IMR-90 (cell line): ENCODE data around the gene RFX2. TPM values are rescaled to one million over a fixed set of nuclear protein-coding genes. Genes with fewer than 3 reads are reported as not detected.
A peak's percentile ranks its signal among the peaks of the same experiment; 100 is the strongest.

ENCODE experiments used
- ATAC-seq: fragments of 200-7000 bp; cut with Tn5 transposase; 2 replicates; pipeline ENCODE4 v1.9.1; 2020; ENCODE audit warnings: low read depth, mild to moderate bottlenecking, moderate library complexity
- BruUV-seq: library from RNA; stranded (reverse); fragments of 400-500 nt; replicated peaks from 2 replicates; lab custom pipeline; 2021; lab: Mats Ljungman, UMichigan
- CTCF ChIA-PET: fragments of 300-600 bp; formaldehyde crosslinking; extraction: SDS; loops from one replicate; lab custom pipeline; 2021; ENCODE audit warnings: antibody characterized with exemption; lab: Yijun Ruan, JAX
- POLR2A ChIA-PET: fragments of 300-600 bp; sonication (Branson Sonifier 250); formaldehyde crosslinking; loops from one replicate; lab custom pipeline; 2022; ENCODE audit warnings: antibody characterized with exemption; ENCODE audit not compliant: unreplicated experiment; lab: Charles Lee
- DNase-seq: peaks from one replicate; pipeline ENCODE4 v3.0.0; 2013
- H2AFZ ChIP-seq: replicated peaks from 2 replicates; pipeline ENCODE3; 2013; ENCODE audit warnings: low read length, mild to moderate bottlenecking; ENCODE audit not compliant: poor library complexity
- H2AK5ac ChIP-seq: 2 replicates; pipeline ENCODE4 v1.6.1; 2013; ENCODE audit warnings: low read depth, low read length, inconsistent platforms
- H2AK9ac ChIP-seq: replicated peaks from 2 replicates; pipeline ENCODE3; 2013; ENCODE audit warnings: mild to moderate bottlenecking, low read depth, low read length, moderate library complexity; ENCODE audit not compliant: poor library complexity
- H2BK120ac ChIP-seq: 2 replicates; pipeline ENCODE4 v1.6.1; 2013; ENCODE audit warnings: low read depth, low read length, inconsistent platforms
- H2BK15ac ChIP-seq: 3 replicates; pipeline ENCODE4 v1.6.1; 2013; ENCODE audit warnings: low read depth, low read length, inconsistent platforms
- H2BK20ac ChIP-seq: 2 replicates; pipeline ENCODE4 v1.6.1; 2013; ENCODE audit warnings: low read depth, mild to moderate bottlenecking, inconsistent platforms, low read length, moderate library complexity
- H2BK5ac ChIP-seq: 2 replicates; pipeline ENCODE4 v1.6.1; 2013; ENCODE audit warnings: mild to moderate bottlenecking, low read depth, low read length, inconsistent platforms; ENCODE audit not compliant: poor library complexity, severe bottlenecking
- H3K14ac ChIP-seq: replicated peaks from 2 replicates; pipeline ENCODE4 v1.6.1; 2013; ENCODE audit warnings: low read depth, low read length, inconsistent platforms
- H3K18ac ChIP-seq: 2 replicates; pipeline ENCODE4 v1.6.1; 2013; ENCODE audit warnings: low read depth, low read length, control low read depth
- H3K23ac ChIP-seq: 2 replicates; pipeline ENCODE4 v1.6.1; 2013; ENCODE audit warnings: low read depth, low read length, inconsistent platforms
- H3K27ac ChIP-seq: 2 replicates; pipeline ENCODE4 v1.5.1; 2013; ENCODE audit warnings: mild to moderate bottlenecking, control low read depth, low read length; ENCODE audit not compliant: insufficient read depth
- H3K27me3 ChIP-seq: 2 replicates; pipeline ENCODE4 v1.6.1; 2013; ENCODE audit warnings: low read length; ENCODE audit not compliant: control insufficient read depth, insufficient read depth
- H3K36me3 ChIP-seq: 2 replicates; pipeline ENCODE4 v1.6.1; 2013; ENCODE audit warnings: low read length, mixed read lengths; ENCODE audit not compliant: control insufficient read depth, insufficient read depth
- H3K4ac ChIP-seq: 2 replicates; pipeline ENCODE4 v1.6.1; 2013; ENCODE audit warnings: low read depth, low read length, inconsistent platforms
- H3K4me1 ChIP-seq: 2 replicates; pipeline ENCODE4 v1.6.1; 2013; ENCODE audit warnings: low read length, mixed read lengths; ENCODE audit not compliant: control insufficient read depth, insufficient read depth
- H3K4me2 ChIP-seq: 2 replicates; pipeline ENCODE4 v1.6.1; 2013; ENCODE audit warnings: low read depth, mild to moderate bottlenecking, control low read depth, low read length, moderate library complexity
- H3K4me3 ChIP-seq: 2 replicates; pipeline ENCODE4 v1.5.1; 2013; ENCODE audit warnings: low read depth, mild to moderate bottlenecking, control low read depth, low read length, moderate library complexity; ENCODE audit not compliant: insufficient read depth
- H3K56ac ChIP-seq: 2 replicates; pipeline ENCODE4 v1.6.1; 2013; ENCODE audit warnings: low read length, inconsistent platforms; ENCODE audit not compliant: insufficient read depth; ENCODE audit errors: extremely low read depth
- H3K79me1 ChIP-seq, 2 experiments: 2 replicates each; pipeline ENCODE4 v1.6.1; 2013; ENCODE audit warnings: low read length in 2 of 2, inconsistent platforms in 1 of 2, low read depth in 1 of 2
- H3K9ac ChIP-seq: 2 replicates; pipeline ENCODE4 v1.6.1; 2013; ENCODE audit warnings: low read depth, low read length, control low read depth
- H3K9me1 ChIP-seq: 2 replicates; pipeline ENCODE4 v1.6.1; 2013; ENCODE audit warnings: low read length, inconsistent platforms; ENCODE audit not compliant: insufficient read depth
- H3K9me3 ChIP-seq: 2 replicates; pipeline ENCODE4 v1.6.1; 2013; ENCODE audit warnings: low read length; ENCODE audit not compliant: control insufficient read depth, insufficient read depth
- H4K20me1 ChIP-seq: 2 replicates; pipeline ENCODE4 v1.6.1; 2013; ENCODE audit warnings: low read length, inconsistent platforms; ENCODE audit not compliant: insufficient read depth
- H4K5ac ChIP-seq: 2 replicates; pipeline ENCODE4 v1.6.1; 2013; ENCODE audit warnings: mild to moderate bottlenecking, low read depth, low read length, control low read depth
- H4K8ac ChIP-seq, 2 experiments: 2 replicates each; pipeline ENCODE4 v1.6.1; 2013; ENCODE audit warnings: low read depth in 2 of 2, low read length in 2 of 2, control low read depth in 1 of 2, inconsistent platforms in 1 of 2
- H4K91ac ChIP-seq: 2 replicates; pipeline ENCODE4 v1.6.1; 2013; ENCODE audit warnings: low read depth, low read length, inconsistent platforms; ENCODE audit not compliant: insufficient read depth
- BHLHE40 ChIP-seq: fragments of 150-350 bp; IDR thresholded peaks from 2 replicates; pipeline ENCODE4 v1.6.1; 2016; ENCODE audit warnings: mild to moderate bottlenecking, low read depth, low read length
- CEBPB ChIP-seq: IDR thresholded peaks from 2 replicates; pipeline ENCODE4 v1.6.1; 2012; ENCODE audit warnings: low read depth, low read length, improper control_type of control experiment
- FOS ChIP-seq: fragments of 150-350 bp; IDR thresholded peaks from 2 replicates; pipeline ENCODE4 v1.6.1; 2016; ENCODE audit warnings: low read depth, low read length
- MAZ ChIP-seq: IDR thresholded peaks from 2 replicates; pipeline ENCODE4 v1.6.1; 2012; ENCODE audit warnings: low read depth, mild to moderate bottlenecking, low read length, improper control_type of control experiment, moderate library complexity, borderline replicate concordance
- MXI1 ChIP-seq: IDR thresholded peaks from 2 replicates; pipeline ENCODE4 v1.6.1; 2012; ENCODE audit warnings: low read depth, mild to moderate bottlenecking, low read length, moderate library complexity, borderline replicate concordance
- POLR2A ChIP-seq: IDR thresholded peaks from 2 replicates; pipeline ENCODE4 v1.6.1; 2012; ENCODE audit warnings: mild to moderate bottlenecking, low read depth, low read length
- RCOR1 ChIP-seq: IDR thresholded peaks from 2 replicates; pipeline ENCODE4 v1.6.1; 2012; ENCODE audit warnings: mild to moderate bottlenecking, low read length, improper control_type of control experiment; ENCODE audit not compliant: insufficient replicate concordance
- RFX5 ChIP-seq: IDR thresholded peaks from 2 replicates; pipeline ENCODE4 v1.8.0; 2012; ENCODE audit warnings: low read depth, mild to moderate bottlenecking, low read length, moderate library complexity
- SMC3 ChIP-seq: fragments of 150-350 bp; IDR thresholded peaks from 2 replicates; pipeline ENCODE4 v1.6.1; 2016; ENCODE audit warnings: low read depth, mild to moderate bottlenecking, antibody characterized with exemption, low read length, moderate library complexity
- WGBS, 2 experiments: methylation state at CpG; one replicate each; pipeline versions ENCODE4 v1.1.5 to v1.1.7; 2013; ENCODE audit warnings: missing lambda C conversion rate in 2 of 2; ENCODE audit not compliant: insufficient read length in 1 of 2; ENCODE audit errors: extremely low coverage in 2 of 2; 5-methylcytosine and 5-hydroxymethylcytosine counted together
- dilution Hi-C: fragments of 300-500 bp; cut with HindIII; formaldehyde crosslinking; loops from one replicate; pipeline ENCODE4 v1.14.3; 2018; ENCODE audit warnings: low sequenced_read_pairs; ENCODE audit not compliant: unreplicated experiment
- in situ Hi-C: fragments of 300-500 bp; cut with MboI; formaldehyde crosslinking; loops from 3 replicates; pipeline ENCODE4 v1.14.3; 2019; ENCODE audit warnings: low sequenced_read_pairs, inconsistent platforms, mixed read lengths
- intact Hi-C: fragments of 100-400 bp; cut with micrococcal nuclease; formaldehyde crosslinking; loops from 2 replicates; pipeline ENCODE4 v1.10.0; 2022
- polyA plus RNA-seq, 3 experiments: library from polyadenylated mRNA; depleted of rRNA; stranded (reverse); fragments of >200 nt; gene quantifications; 2 replicates each; pipeline ENCODE4 v1.2.3, GENCODE V29; 2012; ENCODE audit warnings: low replicate concordance in 1 of 3
- total RNA-seq: library from RNA; depleted of rRNA; stranded (reverse); fragments of >200 nt; gene quantifications from 2 replicates; pipeline ENCODE4 v1.2.3, GENCODE V29; 2012
- TF ChIP-seq, protein P1 (sequence below): conservative IDR thresholded peaks from 2 replicates; pipeline ENCODE4 v1.5.1; 2012; ENCODE audit warnings: mild to moderate bottlenecking, low read depth, low read length, improper control_type of control experiment
- TF ChIP-seq, protein P2 (sequence below): fragments of 150-350 bp; IDR thresholded peaks from 2 replicates; pipeline ENCODE4 v1.6.1; 2017; ENCODE audit warnings: mild to moderate bottlenecking, antibody characterized with exemption, low read length, low read depth

The RFX2 gene
- total and polyA plus RNA-seq, 2 of the 4 experiments (the other 2 are of a cell fraction), result 2.2 to 4.9 TPM

DNA sequence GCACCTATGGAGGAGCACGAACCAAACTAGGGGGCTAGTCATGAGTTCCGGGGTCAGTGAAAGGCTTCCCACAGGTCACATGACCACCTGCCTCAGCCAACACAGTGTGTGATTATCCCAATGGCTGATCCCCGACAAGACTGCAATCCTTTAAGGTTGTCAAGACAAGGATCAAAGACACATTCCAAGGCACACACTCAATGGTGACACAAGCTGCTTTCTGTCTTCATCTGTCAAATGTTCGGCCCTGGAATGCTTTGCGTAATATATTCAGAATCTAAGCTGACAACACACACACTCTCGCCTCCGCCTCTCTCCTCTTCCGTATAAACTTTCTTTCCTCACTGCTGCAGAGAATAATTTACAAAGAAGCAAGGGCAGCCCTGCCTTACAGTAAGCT is 144.1 kb downstream of the RFX2 start:
- BruUV-seq, result no TSS peak
- peak overlapping the region; percentile 87 for H2BK120ac ChIP-seq
- H3K9ac ChIP-seq, result peak overlapping the region; percentile 84; the same call in 1 of the 2 replicates
- peak overlapping the region; percentile 10 for H2AK9ac ChIP-seq
- peak overlapping the region; percentile 97; the same call in 1 of the 2 replicates for H3K23ac ChIP-seq
- peak overlapping the region; percentile 87; the same call in 1 of the 2 replicates for H3K14ac ChIP-seq
- H2AK5ac ChIP-seq, result peak overlapping the region; percentile 83
- 0% methylated on average over 3 of the region's 8 CpGs; no CpG with 5 or more reads in 1 of the 2 experiments for WGBS, 2 experiments
- intact Hi-C loops (loop anchor here (10.0 kb wide), 1 partner anchor 161 kb away; the partner anchor contains the start of gene NRTN), dilution Hi-C loops (no loop called here), in situ Hi-C loops (no loop called here)
- H2BK15ac ChIP-seq, result peak overlapping the region; percentile 75; the same call in 2 of the 3 replicates
- peak overlapping the region; percentile 93 for H2BK20ac ChIP-seq
- H3K9me1 ChIP-seq, result peaks cover 60% of the 10 kb centered on the region
- peaks cover 53% of the 10 kb centered on the region for H3K4me1 ChIP-seq
- peaks cover 91% of the 10 kb centered on the region for H4K20me1 ChIP-seq
- CTCF ChIA-PET, result interaction anchor here (0.6 to 0.9 kb wide), 2 partner anchors 112 to 162 kb away, joined by 3 to 4 read pairs; no protein-coding TSS in a partner anchor
- DNase-seq (peak; percentile 89), ATAC-seq (peak; percentile 68)
- no peak overlapping the region for H4K5ac ChIP-seq
- H3K4ac ChIP-seq, result peak overlapping the region; percentile 93
- H3K56ac ChIP-seq, result no peak overlapping the region
- POLR2A ChIA-PET, result no interaction called here
- H3K18ac ChIP-seq, result peak overlapping the region; percentile 58; the same call in 1 of the 2 replicates
- H2AFZ ChIP-seq, result no peak overlapping the region
- H4K91ac ChIP-seq, result peak overlapping the region; percentile 86
- no peak for TF ChIP-seq POLR2A
- peak; percentile 96 for TF ChIP-seq CEBPB
- TF ChIP-seq, protein P1, sequence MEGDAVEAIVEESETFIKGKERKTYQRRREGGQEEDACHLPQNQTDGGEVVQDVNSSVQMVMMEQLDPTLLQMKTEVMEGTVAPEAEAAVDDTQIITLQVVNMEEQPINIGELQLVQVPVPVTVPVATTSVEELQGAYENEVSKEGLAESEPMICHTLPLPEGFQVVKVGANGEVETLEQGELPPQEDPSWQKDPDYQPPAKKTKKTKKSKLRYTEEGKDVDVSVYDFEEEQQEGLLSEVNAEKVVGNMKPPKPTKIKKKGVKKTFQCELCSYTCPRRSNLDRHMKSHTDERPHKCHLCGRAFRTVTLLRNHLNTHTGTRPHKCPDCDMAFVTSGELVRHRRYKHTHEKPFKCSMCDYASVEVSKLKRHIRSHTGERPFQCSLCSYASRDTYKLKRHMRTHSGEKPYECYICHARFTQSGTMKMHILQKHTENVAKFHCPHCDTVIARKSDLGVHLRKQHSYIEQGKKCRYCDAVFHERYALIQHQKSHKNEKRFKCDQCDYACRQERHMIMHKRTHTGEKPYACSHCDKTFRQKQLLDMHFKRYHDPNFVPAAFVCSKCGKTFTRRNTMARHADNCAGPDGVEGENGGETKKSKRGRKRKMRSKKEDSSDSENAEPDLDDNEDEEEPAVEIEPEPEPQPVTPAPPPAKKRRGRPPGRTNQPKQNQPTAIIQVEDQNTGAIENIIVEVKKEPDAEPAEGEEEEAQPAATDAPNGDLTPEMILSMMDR, result no peak
- peak; percentile 59 for TF ChIP-seq FOS
- 0 out of 2 replicates have a peak, but pooled peaks have one; percentile 44 for TF ChIP-seq MXI1
- TF ChIP-seq MAZ, result peak; percentile 45; the same call in 1 of the 2 replicates
- no peak for TF ChIP-seq RFX5
- peak; percentile 43 for TF ChIP-seq RCOR1
- TF ChIP-seq, protein P2, sequence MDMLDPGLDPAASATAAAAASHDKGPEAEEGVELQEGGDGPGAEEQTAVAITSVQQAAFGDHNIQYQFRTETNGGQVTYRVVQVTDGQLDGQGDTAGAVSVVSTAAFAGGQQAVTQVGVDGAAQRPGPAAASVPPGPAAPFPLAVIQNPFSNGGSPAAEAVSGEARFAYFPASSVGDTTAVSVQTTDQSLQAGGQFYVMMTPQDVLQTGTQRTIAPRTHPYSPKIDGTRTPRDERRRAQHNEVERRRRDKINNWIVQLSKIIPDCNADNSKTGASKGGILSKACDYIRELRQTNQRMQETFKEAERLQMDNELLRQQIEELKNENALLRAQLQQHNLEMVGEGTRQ, result peak; percentile 90
- TF ChIP-seq SMC3, result no peak
- peak; percentile 72 for TF ChIP-seq BHLHE40
- H2BK5ac ChIP-seq, result peak overlapping the region; percentile 86
- H3K4me2 ChIP-seq, result peak overlapping the region; percentile 3
- H3K36me3 ChIP-seq, result peaks cover 7% of the 10 kb centered on the region; the same call in 1 of the 2 replicates
- peak overlapping the region in 1 of 2 experiments; percentile 87; a peak in 2 of 4 replicates for H4K8ac ChIP-seq
- H3K27ac ChIP-seq, result peak overlapping the region; percentile 99
- no peaks in the 10 kb centered on the region for H3K9me3 ChIP-seq
- no peaks in the 10 kb centered on the region for H3K27me3 ChIP-seq
- H3K4me3 ChIP-seq, result no peak overlapping the region
- H3K79me1 ChIP-seq, result peaks cover 27 to 93% of the 10 kb centered on the region in 2 experiments
